ENCODE data around the gene ERBB3.

ERBB3 gene

GRCh38 chr12:56104109-56104814, 24.3 kb downstream of the ERBB3 start, which contains the start of gene PA2G4:
Gene PA2G4, plus strand, starts transcription at chr12:56104559. Its CDS starts 179 bp downstream, at chr12:56104738.
- peaks cover 32% of the 10 kb centered on the region for H3K4me1 ChIP-seq (ENCODE audit: low read depth, poor library complexity, severe bottlenecking)
- TF ChIP-seq, protein P1, sequence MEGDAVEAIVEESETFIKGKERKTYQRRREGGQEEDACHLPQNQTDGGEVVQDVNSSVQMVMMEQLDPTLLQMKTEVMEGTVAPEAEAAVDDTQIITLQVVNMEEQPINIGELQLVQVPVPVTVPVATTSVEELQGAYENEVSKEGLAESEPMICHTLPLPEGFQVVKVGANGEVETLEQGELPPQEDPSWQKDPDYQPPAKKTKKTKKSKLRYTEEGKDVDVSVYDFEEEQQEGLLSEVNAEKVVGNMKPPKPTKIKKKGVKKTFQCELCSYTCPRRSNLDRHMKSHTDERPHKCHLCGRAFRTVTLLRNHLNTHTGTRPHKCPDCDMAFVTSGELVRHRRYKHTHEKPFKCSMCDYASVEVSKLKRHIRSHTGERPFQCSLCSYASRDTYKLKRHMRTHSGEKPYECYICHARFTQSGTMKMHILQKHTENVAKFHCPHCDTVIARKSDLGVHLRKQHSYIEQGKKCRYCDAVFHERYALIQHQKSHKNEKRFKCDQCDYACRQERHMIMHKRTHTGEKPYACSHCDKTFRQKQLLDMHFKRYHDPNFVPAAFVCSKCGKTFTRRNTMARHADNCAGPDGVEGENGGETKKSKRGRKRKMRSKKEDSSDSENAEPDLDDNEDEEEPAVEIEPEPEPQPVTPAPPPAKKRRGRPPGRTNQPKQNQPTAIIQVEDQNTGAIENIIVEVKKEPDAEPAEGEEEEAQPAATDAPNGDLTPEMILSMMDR (conservative IDR thresholded peaks at IDR 0.05; ENCODE audit: low read depth, low read length): no peak; the same call in 1 of the 2 replicates
- H3K79me2 ChIP-seq (ENCODE audit: insufficient read depth, low read depth): peaks cover 49% of the 10 kb centered on the region
- peaks cover 32% of the 10 kb centered on the region; the same call in 1 of the 2 replicates for H3K36me3 ChIP-seq (ENCODE audit: insufficient read depth)
- H3K27me3 ChIP-seq (ENCODE audit: insufficient read depth, low read depth): no peaks in the 10 kb centered on the region
- peak within 1 kb of the TSS; percentile 81 for H3K4me2 ChIP-seq
- peak within 1 kb of the TSS; percentile 61 for H3K27ac ChIP-seq
- peak within 1 kb of the TSS; percentile 67 for H2AFZ ChIP-seq (ENCODE audit: low read depth)
- peak within 1 kb of the TSS; percentile 77 for H3K4me3 ChIP-seq (IDR thresholded peaks at IDR 0.05; ENCODE audit: insufficient read depth, low read depth, low read length)
- peak within 1 kb of the TSS; percentile 86 for H3K9ac ChIP-seq
- peaks cover 17% of the 10 kb centered on the region for H4K20me1 ChIP-seq (ENCODE audit: insufficient read depth)

DNA sequence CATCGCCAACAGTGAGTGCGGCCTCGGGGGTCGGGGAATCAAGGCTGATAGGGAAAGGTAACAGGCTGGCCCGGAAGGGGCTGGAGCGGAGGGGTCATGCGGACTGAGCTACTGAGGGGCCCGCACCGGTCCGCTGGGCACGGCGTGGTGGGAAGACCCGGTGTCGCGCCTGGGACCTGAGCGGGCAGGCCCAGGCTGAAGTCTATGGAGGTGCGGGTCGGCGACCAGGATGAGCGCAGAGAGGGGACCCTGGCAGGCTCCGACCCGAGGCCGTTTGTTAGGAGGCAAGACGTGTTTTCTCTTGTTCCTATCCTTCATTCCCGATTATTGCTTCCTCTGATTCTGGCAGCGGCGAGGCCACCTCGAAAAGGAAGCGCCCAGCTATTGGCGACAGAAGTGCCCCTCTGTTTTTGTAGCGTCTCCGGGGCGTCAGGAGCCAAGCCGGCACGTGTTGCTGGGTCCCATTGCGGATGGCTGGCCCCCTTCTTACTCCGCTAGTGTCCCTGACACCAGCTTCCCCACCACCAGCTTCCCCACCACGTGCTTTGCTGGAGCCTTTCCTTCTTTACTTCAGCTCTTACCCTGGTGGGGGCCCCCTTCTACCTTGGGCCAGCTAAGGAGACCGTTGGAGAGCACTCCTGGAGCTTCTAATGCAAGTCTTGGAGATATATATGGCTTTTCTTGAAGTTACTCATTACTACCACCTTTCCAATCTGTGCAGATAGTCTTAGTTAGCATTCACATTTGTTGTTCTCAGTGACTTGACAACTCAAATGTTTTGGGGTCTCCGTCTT, 25.0 kb downstream of the ERBB3 start:
- peak overlapping the region; percentile 67 for H2AFZ ChIP-seq (ENCODE audit: low read depth)
- peak overlapping the region; percentile 37 for H3K4me3 ChIP-seq (IDR thresholded peaks at IDR 0.05; ENCODE audit: insufficient read depth, low read depth, low read length)
- H3K27me3 ChIP-seq (ENCODE audit: insufficient read depth, low read depth): no peaks in the 10 kb centered on the region
- peaks cover 32% of the 10 kb centered on the region for H3K4me1 ChIP-seq (ENCODE audit: low read depth, poor library complexity, severe bottlenecking)
- peaks cover 37% of the 10 kb centered on the region; the same call in 1 of the 2 replicates for H3K36me3 ChIP-seq (ENCODE audit: insufficient read depth)
- peak overlapping the region; percentile 86 for H3K9ac ChIP-seq
- H3K4me2 ChIP-seq: peak overlapping the region; percentile 81
- H3K79me2 ChIP-seq (ENCODE audit: insufficient read depth, low read depth): peaks cover 49% of the 10 kb centered on the region
- TF ChIP-seq, protein P1 (conservative IDR thresholded peaks at IDR 0.05; ENCODE audit: low read depth, low read length): peak; percentile 32; the same call in 1 of the 2 replicates
- peak overlapping the region; percentile 61 for H3K27ac ChIP-seq
- peaks cover 17% of the 10 kb centered on the region for H4K20me1 ChIP-seq (ENCODE audit: insufficient read depth)

DNA sequence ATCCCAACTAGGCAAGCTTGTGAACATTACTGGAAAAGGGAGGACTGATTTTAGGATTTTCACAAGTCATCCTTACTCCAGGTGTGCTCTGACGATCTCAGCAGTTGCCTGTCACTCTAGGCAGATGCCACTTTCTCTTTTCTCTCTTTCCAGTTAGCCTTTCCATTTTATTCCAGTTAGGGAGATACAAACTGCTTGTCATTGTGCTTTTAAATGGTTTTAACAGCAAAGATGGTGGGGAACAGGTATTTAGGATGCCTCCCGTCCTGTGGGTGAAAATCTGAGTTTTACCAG, 25.6 kb downstream of the ERBB3 start:
- H3K4me1 ChIP-seq (ENCODE audit: low read depth, poor library complexity, severe bottlenecking): peaks cover 32% of the 10 kb centered on the region
- H3K4me2 ChIP-seq: peak overlapping the region; percentile 81
- TF ChIP-seq, protein P1 (conservative IDR thresholded peaks at IDR 0.05; ENCODE audit: low read depth, low read length): 0 out of 2 replicates have a peak, but pooled peaks have one; percentile 4
- H3K4me3 ChIP-seq (IDR thresholded peaks at IDR 0.05; ENCODE audit: insufficient read depth, low read depth, low read length): no peak overlapping the region
- peaks cover 17% of the 10 kb centered on the region for H4K20me1 ChIP-seq (ENCODE audit: insufficient read depth)
- no peaks in the 10 kb centered on the region for H3K27me3 ChIP-seq (ENCODE audit: insufficient read depth, low read depth)
- H3K9ac ChIP-seq: peak overlapping the region; percentile 86
- no peak overlapping the region for H2AFZ ChIP-seq (ENCODE audit: low read depth)
- H3K27ac ChIP-seq: peak overlapping the region; percentile 61
- H3K79me2 ChIP-seq (ENCODE audit: insufficient read depth, low read depth): peaks cover 49% of the 10 kb centered on the region
- peaks cover 43% of the 10 kb centered on the region; the same call in 1 of the 2 replicates for H3K36me3 ChIP-seq (ENCODE audit: insufficient read depth)

DNA sequence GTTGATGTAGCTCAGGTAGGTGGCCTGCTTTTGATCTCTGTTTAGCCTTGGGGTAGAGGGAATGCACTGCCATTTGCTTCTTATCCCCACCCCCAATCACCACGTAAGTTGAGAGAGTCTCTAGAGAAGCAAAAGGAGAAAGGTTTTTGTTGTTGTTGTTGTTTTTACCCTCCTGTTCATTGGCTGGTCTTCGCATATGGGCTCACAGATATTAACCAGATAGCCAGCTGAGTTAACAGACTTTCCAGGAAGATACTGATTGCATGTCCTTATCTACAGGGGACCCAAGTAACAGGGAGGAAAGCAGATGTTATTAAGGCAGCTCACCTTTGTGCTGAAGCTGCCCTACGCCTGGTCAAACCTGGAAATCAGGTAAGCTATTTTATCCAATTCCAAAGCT, 27.3 kb downstream of the ERBB3 start:
- Histone ChIP-seq H2AFZ (ENCODE audit: low read depth) (no peak overlapping the region), H3K4me1 (ENCODE audit: low read depth, poor library complexity, severe bottlenecking) (peaks cover 32% of the 10 kb centered on the region), H3K27ac (no peak overlapping the region; the same call in 1 of the 2 replicates), H3K4me2 (peak overlapping the region; percentile 81; the same call in 1 of the 2 replicates), H3K27me3 (ENCODE audit: insufficient read depth, low read depth) (no peaks in the 10 kb centered on the region), H4K20me1 (ENCODE audit: insufficient read depth) (peaks cover 17% of the 10 kb centered on the region), H3K36me3 (ENCODE audit: insufficient read depth) (peaks cover 56% of the 10 kb centered on the region; the same call in 1 of the 2 replicates), H3K4me3 (IDR thresholded peaks at IDR 0.05; ENCODE audit: insufficient read depth, low read depth, low read length) (no peak overlapping the region), H3K79me2 (ENCODE audit: insufficient read depth, low read depth) (peaks cover 49% of the 10 kb centered on the region), H3K9ac (no peak overlapping the region)
- TF ChIP-seq, protein P1 (conservative IDR thresholded peaks at IDR 0.05; ENCODE audit: low read depth, low read length): no peak

All from KMS-11 (cell line).